ENCODE results near the gene SLC24A3. TPM values are rescaled to one million over a fixed set of nuclear protein-coding genes. Genes with fewer than 3 reads are reported as not detected.

SLC24A3 gene
- total and polyA plus RNA-seq, 5 experiments from 2014 or later: not detected

- Mint-ChIP-seq H3K27ac (no peak overlapping the region), H3K27me3 (peaks cover 0 to 4% (median 0%) of the 10 kb centered on the region in 5 donors), H3K4me3 (no peak overlapping the region), H3K9me3 (peaks cover 0 to 16% (median under 1%) of the 10 kb centered on the region in 9 donors), H3K36me3 (peaks cover 0 to 2% (median 0%) of the 10 kb centered on the region in 3 donors), H3K4me1 (peaks cover 4 to 13% (median 10%) of the 10 kb centered on the region in 4 donors)
- no peak for DNase-seq
- POLR2A ChIA-PET: no interaction called here
- ATAC-seq: no peak
These were observed 226.0 kb downstream of the SLC24A3 start for GRCh38 chr20:19438488-19438887.

GRCh38 chr20:19440660-19441527 lies 228.5 kb downstream of the SLC24A3 start:
- DNase-seq: peak in 2 of 10 donors; percentile 4 to 18
- Mint-ChIP-seq H3K36me3 (peaks cover 0 to 6% (median 2%) of the 10 kb centered on the region in 3 donors), H3K4me1 (peaks cover 4 to 13% (median 10%) of the 10 kb centered on the region in 4 donors), H3K9me3 (peaks cover 0 to 19% (median 3%) of the 10 kb centered on the region in 9 donors), H3K4me3 (peak overlapping the region in 2 of 10 donors; percentile 21 to 66), H3K27me3 (peaks cover 0 to 9% (median 0%) of the 10 kb centered on the region in 5 donors), H3K27ac (no peak overlapping the region)
- peak in 1 of 2 donors; percentile 51 for ATAC-seq
- POLR2A ChIA-PET: no interaction called here

- Mint-ChIP-seq H3K36me3 (peaks cover 0 to 6% (median 2%) of the 10 kb centered on the region in 3 donors), H3K4me3 (no peak overlapping the region), H3K9me3 (peaks cover 0 to 19% (median 3%) of the 10 kb centered on the region in 9 donors), H3K27ac (no peak overlapping the region), H3K27me3 (peaks cover 0 to 23% (median 5%) of the 10 kb centered on the region in 5 donors), H3K4me1 (peaks cover 1 to 10% (median 7%) of the 10 kb centered on the region in 4 donors)
- ATAC-seq (no peak), DNase-seq (no peak)
- POLR2A ChIA-PET: no interaction called here
These were observed 233.8 kb downstream of the SLC24A3 start for GRCh38 chr20:19446246-19446645.

- POLR2A ChIA-PET: no interaction called here
- Mint-ChIP-seq H3K4me3 (no peak overlapping the region), H3K36me3 (peaks cover 0 to 2% (median 2%) of the 10 kb centered on the region in 3 donors), H3K27me3 (peaks cover 0 to 23% (median 5%) of the 10 kb centered on the region in 5 donors), H3K27ac (peak overlapping the region in 1 of 10 donors; percentile 61), H3K9me3 (peaks cover 0 to 15% (median 1%) of the 10 kb centered on the region in 9 donors), H3K4me1 (peaks cover 12 to 19% (median 16%) of the 10 kb centered on the region in 4 donors)
- ATAC-seq (no peak), DNase-seq (no peak)
These were observed 236.2 kb downstream of the SLC24A3 start for GRCh38 chr20:19448632-19449031.

DNA sequence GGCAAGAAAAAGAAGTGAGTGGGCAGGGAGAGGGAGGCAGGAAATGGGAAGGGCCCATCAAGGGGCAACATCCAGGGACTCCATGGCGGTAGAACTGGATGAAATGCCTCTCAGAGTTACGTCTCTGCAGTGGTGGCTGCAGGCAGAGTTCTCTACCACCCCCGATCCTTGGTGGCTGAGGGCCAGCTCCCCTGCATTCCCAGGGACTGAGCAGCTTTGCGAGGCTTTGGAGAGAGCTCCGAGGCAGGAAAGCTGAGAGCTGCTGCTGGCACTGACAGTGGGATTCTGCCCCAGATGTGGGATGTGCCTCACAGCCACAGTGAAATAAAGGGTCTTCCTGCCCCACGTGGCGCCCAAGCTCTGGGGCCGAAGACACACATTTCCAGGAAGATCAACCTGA lies 236.6 kb downstream of the SLC24A3 start:
- Mint-ChIP-seq H3K9me3 (peaks cover 0 to 15% (median 0%) of the 10 kb centered on the region in 9 donors), H3K4me3 (no peak overlapping the region), H3K36me3 (peaks cover 0 to 2% (median 0%) of the 10 kb centered on the region in 3 donors), H3K4me1 (peaks cover 12 to 19% (median 16%) of the 10 kb centered on the region in 4 donors), H3K27me3 (peaks cover 0 to 23% (median 5%) of the 10 kb centered on the region in 5 donors), H3K27ac (peak overlapping the region in 1 of 10 donors; percentile 61)
- ATAC-seq: no peak
- no peak for DNase-seq
- POLR2A ChIA-PET: no interaction called here

- peak overlapping the region in 2 of 10 donors; percentile 5 to 7 for H3K27ac Mint-ChIP-seq
- H3K4me3 Mint-ChIP-seq: peak overlapping the region in 6 of 10 donors; percentile 1 to 67 (median 52)
- DNase-seq (no peak), ATAC-seq (no peak)
- POLR2A ChIA-PET: no interaction called here
- peaks cover 12 to 19% (median 16%) of the 10 kb centered on the region in 4 donors for H3K4me1 Mint-ChIP-seq
- H3K9me3 Mint-ChIP-seq: peaks cover 0 to 2% (median 0%) of the 10 kb centered on the region in 9 donors
- H3K27me3 Mint-ChIP-seq: peaks cover 0 to 23% (median 2%) of the 10 kb centered on the region in 5 donors
- no peaks in the 10 kb centered on the region for H3K36me3 Mint-ChIP-seq
These were observed 238.9 kb downstream of the SLC24A3 start for GRCh38 chr20:19451231-19451922.

DNA sequence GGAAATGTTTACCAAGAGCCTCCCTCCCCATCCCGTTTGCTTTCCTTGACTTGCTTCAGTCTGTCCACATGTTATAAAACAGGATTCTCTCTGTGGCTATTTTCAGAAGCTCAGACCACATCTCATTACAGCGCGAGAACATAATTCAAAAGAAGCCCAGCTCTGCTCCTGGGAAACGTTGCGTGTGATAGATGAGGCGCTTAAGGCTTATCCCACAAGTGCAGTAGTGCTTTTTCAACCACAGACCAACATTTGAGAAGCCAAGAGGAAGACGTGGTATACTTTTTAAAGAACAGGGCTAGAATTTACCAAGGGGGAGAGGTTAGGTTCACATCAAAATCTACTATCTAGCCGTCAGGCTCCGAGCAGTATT lies 239.5 kb downstream of the SLC24A3 start:
- ATAC-seq: no peak
- Mint-ChIP-seq H3K9me3 (peaks cover 0 to 2% (median 0%) of the 10 kb centered on the region in 9 donors), H3K4me1 (peaks cover 12 to 19% (median 16%) of the 10 kb centered on the region in 4 donors)

DNA sequence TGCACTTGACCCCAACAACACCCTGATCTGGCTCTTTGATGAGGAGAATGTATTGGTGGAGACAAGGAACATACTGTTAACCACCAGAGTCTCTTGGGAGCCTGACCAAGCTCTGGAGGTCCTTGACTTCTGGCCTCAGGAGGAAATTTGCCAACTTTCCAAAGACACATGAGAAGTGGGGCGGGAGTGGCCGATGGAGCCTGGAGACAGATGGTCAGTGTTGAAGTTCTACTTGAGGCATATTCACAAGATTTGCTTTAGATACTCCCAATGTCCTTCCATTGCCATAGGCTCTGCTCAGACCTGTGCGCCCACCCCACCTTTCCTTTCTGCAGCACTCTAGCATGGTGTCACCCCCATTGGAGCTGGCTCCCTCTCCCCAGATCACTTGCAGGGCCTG lies 241.0 kb downstream of the SLC24A3 start:
- Mint-ChIP-seq H3K27me3 (peaks cover 0 to 5% (median 0%) of the 10 kb centered on the region in 5 donors), H3K9me3 (no peaks in the 10 kb centered on the region), H3K27ac (no peak overlapping the region), H3K4me1 (peaks cover 12 to 19% (median 16%) of the 10 kb centered on the region in 4 donors), H3K36me3 (no peaks in the 10 kb centered on the region), H3K4me3 (no peak overlapping the region)
- ATAC-seq (no peak), DNase-seq (no peak)
- POLR2A ChIA-PET: no interaction called here

More for the DNA sequence above, 239.5 kb downstream of the SLC24A3 start:
- Mint-ChIP-seq H3K27ac (peak overlapping the region in 2 of 10 donors; percentile 5 to 7), H3K4me3 (peak overlapping the region in 7 of 10 donors; percentile 1 to 67 (median 51)), H3K36me3 (no peaks in the 10 kb centered on the region), H3K27me3 (peaks cover 0 to 20% (median 2%) of the 10 kb centered on the region in 5 donors)
- POLR2A ChIA-PET: no interaction called here
- DNase-seq: no peak

GRCh38 chr20:19453862-19454261 lies 241.4 kb downstream of the SLC24A3 start:
- Mint-ChIP-seq H3K9me3 (no peaks in the 10 kb centered on the region), H3K36me3 (no peaks in the 10 kb centered on the region), H3K4me3 (no peak overlapping the region), H3K4me1 (peaks cover 12 to 19% (median 16%) of the 10 kb centered on the region in 4 donors), H3K27me3 (peaks cover 0 to under 1% (median 0%) of the 10 kb centered on the region in 5 donors), H3K27ac (no peak overlapping the region)
- POLR2A ChIA-PET: no interaction called here
- DNase-seq (no peak), ATAC-seq (no peak)

GRCh38 chr20:19456595-19457395 lies 244.4 kb downstream of the SLC24A3 start:
- Mint-ChIP-seq H3K4me3 (no peak overlapping the region), H3K4me1 (peaks cover 8% of the 10 kb centered on the region in 4 donors), H3K27me3 (no peaks in the 10 kb centered on the region), H3K27ac (no peak overlapping the region), H3K9me3 (no peaks in the 10 kb centered on the region), H3K36me3 (no peaks in the 10 kb centered on the region)
- POLR2A ChIA-PET: no interaction called here
- DNase-seq: no peak
- ATAC-seq: no peak

- Mint-ChIP-seq H3K27me3 (no peaks in the 10 kb centered on the region), H3K4me3 (no peak overlapping the region), H3K36me3 (no peaks in the 10 kb centered on the region), H3K27ac (no peak overlapping the region), H3K4me1 (no peaks in the 10 kb centered on the region), H3K9me3 (no peaks in the 10 kb centered on the region)
- no peak for DNase-seq
- POLR2A ChIA-PET: no interaction called here
- no peak for ATAC-seq
These were observed 245.2 kb downstream of the SLC24A3 start for GRCh38 chr20:19457611-19458010.

DNA sequence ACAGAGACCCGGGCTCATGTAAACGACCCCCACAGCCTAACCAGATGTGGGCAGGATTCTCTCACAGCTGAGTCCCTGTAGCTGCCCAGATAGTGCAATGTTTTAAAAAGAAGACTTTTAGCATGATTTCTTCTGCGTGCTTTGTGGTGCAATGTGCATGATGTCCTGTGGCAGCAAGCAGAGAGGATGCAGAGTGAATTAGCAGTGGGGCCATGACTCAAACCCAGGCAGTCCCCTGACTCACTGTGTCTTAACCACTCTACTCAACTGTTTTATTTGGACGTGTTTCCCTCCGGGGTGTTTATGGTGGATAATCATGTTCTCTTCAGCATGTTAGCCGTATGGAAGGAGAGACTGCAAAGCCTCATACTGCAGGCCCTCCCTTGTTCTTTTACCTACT lies 247.9 kb downstream of the SLC24A3 start:
- Mint-ChIP-seq H3K27ac (no peak overlapping the region), H3K36me3 (no peaks in the 10 kb centered on the region), H3K4me1 (no peaks in the 10 kb centered on the region), H3K4me3 (no peak overlapping the region), H3K27me3 (peaks cover 0 to 1% (median 0%) of the 10 kb centered on the region in 5 donors), H3K9me3 (no peaks in the 10 kb centered on the region)
- DNase-seq (no peak), ATAC-seq (no peak)
- POLR2A ChIA-PET: no interaction called here
